Cardiac muscle cell (in vitro differentiated cells and primary cell): ENCODE data around the gene GJB1. TPM values are rescaled to one million over a fixed set of nuclear protein-coding genes. Genes with fewer than 3 reads are reported as not detected.

Experiments used
- DNase-seq, 2 donors: peaks; one replicate each; pipeline versions ENCODE4 v3.0.0 to v3.0.0-alpha.2; 2010 to 2017; ENCODE audit warnings: low read depth in 1 of 2, low spot score in 1 of 2
- H3K27ac ChIP-seq: fragments of 200-600 bp; sonication (generic); 2 replicates; pipeline ENCODE4 v1.5.1; 2016
- H3K27me3 ChIP-seq: fragments of 200-600 bp; sonication (generic); 2 replicates; pipeline ENCODE4 v1.6.0; 2016; ENCODE audit warnings: control low read depth
- H3K36me3 ChIP-seq: fragments of 200-600 bp; sonication (generic); 2 replicates; pipeline ENCODE4 v1.5.1; 2016; ENCODE audit warnings: control low read depth
- H3K4me1 ChIP-seq: fragments of 200-600 bp; sonication (generic); 2 replicates; pipeline ENCODE4 v1.8.1; 2017; ENCODE audit warnings: low read depth, mild to moderate bottlenecking, mixed run types
- H3K4me3 ChIP-seq: fragments of 200-600 bp; sonication (generic); 2 replicates; pipeline ENCODE4 v1.5.1; 2016; ENCODE audit warnings: mild to moderate bottlenecking
- H3K9me3 ChIP-seq: fragments of 200-600 bp; sonication (generic); 2 replicates; pipeline ENCODE4 v1.5.1; 2017; ENCODE audit warnings: low read depth, mild to moderate bottlenecking, control low read depth
- polyA plus RNA-seq: library from polyadenylated mRNA; unstranded; fragments of >200 nt; fragmentation: Nextera tagmentation; extraction: Ambion mirVana; gene quantifications from 2 replicates; pipeline ENCODE4 v1.2.1, GENCODE V29; 2016
- total RNA-seq: library from RNA; depleted of rRNA; stranded (reverse); fragments of >200 nt; gene quantifications from 2 replicates; pipeline ENCODE4 v1.2.3, GENCODE V29; 2016
- TF ChIP-seq, protein P1 (sequence below): IDR thresholded peaks from 2 replicates; pipeline ENCODE4 v1.5.1; 2012; ENCODE audit warnings: low read depth, mild to moderate bottlenecking, low read length

Gene GJB1
- total and polyA plus RNA-seq, 2 experiments from 2014 or later: not detected

DNA sequence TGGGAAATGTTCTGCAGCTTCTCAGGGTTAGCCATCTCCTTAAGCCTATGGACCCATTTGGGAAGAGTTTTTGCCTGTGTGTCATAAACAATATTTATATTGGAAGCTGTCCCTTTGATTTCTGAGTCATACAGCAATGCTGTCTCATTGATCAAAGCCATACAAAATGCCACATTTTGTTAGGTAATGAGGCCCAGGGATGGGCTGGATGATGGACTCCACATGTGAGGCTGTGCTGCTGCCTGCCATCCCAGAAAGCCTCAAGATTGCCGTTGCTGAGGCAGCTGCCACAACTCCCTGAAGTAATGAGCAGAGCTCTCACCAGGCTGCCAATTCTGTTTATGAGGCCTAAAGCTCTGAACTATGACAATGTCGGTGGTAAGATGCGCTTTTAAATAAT lies 12.2 kb upstream of the GJB1 start:
- Histone ChIP-seq H3K36me3 (no peaks in the 10 kb centered on the region), H3K27ac (no peak overlapping the region), H3K9me3 (no peaks in the 10 kb centered on the region), H3K4me1 (no peaks in the 10 kb centered on the region), H3K27me3 (no peaks in the 10 kb centered on the region), H3K4me3 (no peak overlapping the region)
- DNase-seq: no peak
- TF ChIP-seq, protein P1, sequence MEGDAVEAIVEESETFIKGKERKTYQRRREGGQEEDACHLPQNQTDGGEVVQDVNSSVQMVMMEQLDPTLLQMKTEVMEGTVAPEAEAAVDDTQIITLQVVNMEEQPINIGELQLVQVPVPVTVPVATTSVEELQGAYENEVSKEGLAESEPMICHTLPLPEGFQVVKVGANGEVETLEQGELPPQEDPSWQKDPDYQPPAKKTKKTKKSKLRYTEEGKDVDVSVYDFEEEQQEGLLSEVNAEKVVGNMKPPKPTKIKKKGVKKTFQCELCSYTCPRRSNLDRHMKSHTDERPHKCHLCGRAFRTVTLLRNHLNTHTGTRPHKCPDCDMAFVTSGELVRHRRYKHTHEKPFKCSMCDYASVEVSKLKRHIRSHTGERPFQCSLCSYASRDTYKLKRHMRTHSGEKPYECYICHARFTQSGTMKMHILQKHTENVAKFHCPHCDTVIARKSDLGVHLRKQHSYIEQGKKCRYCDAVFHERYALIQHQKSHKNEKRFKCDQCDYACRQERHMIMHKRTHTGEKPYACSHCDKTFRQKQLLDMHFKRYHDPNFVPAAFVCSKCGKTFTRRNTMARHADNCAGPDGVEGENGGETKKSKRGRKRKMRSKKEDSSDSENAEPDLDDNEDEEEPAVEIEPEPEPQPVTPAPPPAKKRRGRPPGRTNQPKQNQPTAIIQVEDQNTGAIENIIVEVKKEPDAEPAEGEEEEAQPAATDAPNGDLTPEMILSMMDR: no peak

DNA sequence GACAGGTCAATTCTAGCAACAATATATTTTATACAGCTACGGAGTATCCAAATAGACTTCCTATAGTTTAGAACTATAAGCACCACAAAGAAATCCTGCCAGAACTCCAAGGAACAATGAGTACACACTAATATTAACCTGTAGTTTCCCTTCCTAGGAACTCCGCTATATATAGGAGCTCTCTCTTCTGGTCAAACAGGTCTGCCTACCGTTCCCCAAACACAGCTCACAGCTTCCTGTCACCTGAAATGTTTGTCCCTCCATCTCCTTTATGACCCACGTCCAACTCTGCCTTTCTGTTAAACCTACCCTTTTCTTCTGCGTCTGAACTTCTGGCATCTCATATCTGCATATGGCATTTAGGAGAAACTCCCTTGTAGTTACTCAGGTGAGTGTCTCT lies 10.5 kb upstream of the GJB1 start:
- TF ChIP-seq, protein P1: no peak
- no peaks in the 10 kb centered on the region for H3K9me3 ChIP-seq
- H3K4me1 ChIP-seq: no peaks in the 10 kb centered on the region
- DNase-seq: no peak
- H3K4me3 ChIP-seq: no peak overlapping the region
- H3K27me3 ChIP-seq: no peaks in the 10 kb centered on the region
- no peaks in the 10 kb centered on the region for H3K36me3 ChIP-seq
- H3K27ac ChIP-seq: no peak overlapping the region

DNA sequence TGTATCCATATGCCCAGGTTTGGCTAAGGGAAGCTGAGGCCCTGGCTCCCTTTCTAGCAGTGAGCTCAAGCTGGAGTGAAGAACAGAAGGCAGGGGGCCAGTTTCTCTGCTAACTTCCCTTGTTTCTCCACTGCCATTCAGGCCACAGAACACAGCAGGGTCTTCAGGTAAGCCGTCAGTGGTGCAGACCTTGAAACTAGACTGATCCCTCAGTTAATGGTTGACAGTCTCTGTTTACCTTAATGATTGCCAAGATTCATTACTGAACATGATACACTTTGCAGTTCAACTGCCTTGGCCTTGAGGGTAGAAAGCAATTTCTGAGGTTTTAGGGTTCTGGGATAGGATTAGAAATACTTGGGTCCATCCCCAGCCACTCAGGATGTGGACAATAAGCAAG lies 8.9 kb upstream of the GJB1 start:
- no peaks in the 10 kb centered on the region for H3K4me1 ChIP-seq

DNA sequence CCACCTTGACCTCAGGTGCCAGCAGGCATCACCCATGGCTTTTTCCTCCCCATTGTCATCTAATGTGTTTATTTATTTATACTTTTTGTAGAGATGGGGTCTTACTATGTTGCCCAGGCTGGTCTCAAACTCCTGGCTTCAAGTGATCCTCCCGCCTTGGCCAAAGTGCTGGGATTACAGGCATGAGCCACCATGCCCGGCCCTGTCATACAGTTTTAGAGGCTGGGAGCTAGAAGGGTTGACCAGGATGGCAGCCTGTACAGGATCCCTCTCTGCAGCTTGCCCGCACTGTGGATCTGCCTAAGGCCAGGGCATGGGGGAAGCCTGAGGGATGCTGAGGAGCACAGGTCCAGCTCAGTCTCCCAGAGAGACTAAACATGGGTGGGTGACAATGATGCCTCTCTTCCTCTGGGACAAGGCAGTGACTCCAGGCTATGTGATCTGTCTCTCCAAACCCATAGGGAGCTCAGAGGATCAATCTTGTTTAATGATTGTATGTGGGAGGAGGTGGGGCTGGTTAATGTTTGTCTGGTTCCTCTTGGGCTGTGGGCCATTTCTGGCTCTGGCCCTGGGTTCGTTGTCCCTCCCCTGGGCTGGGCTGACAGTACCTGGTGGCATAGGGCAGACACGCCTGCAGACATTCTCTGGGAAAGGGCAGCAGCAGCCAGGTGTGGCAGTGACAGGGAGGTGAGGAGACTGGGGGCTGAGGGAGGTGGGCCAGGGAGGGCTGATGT lies 8.3 kb upstream of the GJB1 start:
- no peaks in the 10 kb centered on the region for H3K36me3 ChIP-seq
- DNase-seq: no peak
- H3K27ac ChIP-seq: no peak overlapping the region
- TF ChIP-seq, protein P1: no peak
- no peaks in the 10 kb centered on the region for H3K9me3 ChIP-seq
- H3K27me3 ChIP-seq: no peaks in the 10 kb centered on the region
- H3K4me1 ChIP-seq: no peaks in the 10 kb centered on the region
- H3K4me3 ChIP-seq: no peak overlapping the region

More for the DNA sequence above, 8.9 kb upstream of the GJB1 start:
- DNase-seq: no peak
- Histone ChIP-seq H3K9me3 (no peaks in the 10 kb centered on the region), H3K36me3 (no peaks in the 10 kb centered on the region), H3K4me3 (no peak overlapping the region), H3K27ac (no peak overlapping the region), H3K27me3 (no peaks in the 10 kb centered on the region)
- TF ChIP-seq, protein P1: no peak

DNA sequence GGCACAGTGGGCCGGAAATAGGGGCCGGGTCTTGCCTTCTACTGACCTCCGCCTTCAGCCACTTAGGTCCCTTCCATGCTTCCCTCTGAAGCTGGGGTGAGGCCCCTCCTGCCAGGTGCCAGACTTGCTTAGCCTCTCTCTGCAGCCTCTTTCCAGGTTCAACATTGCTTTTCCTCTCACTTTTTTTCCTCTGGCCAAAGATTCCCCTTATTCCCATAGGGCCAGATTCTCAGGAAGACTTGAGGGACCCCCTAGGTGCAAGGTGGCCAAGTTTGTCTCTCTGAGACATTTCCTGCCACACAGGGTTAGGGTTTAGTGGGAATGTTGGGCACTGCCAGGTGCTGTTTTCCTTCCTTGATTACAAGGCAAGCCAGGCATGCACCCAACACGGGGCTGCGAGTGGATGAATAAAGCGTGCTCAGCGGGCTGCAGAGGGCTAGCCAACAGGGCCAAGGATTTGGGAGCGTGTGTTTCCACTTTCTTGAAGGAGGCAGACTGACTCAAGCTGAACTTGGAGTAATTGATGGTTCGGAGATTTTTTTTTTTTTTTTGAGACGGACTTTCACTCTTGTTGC lies 7.6 kb upstream of the GJB1 start:
- no peak for DNase-seq
- Histone ChIP-seq H3K27me3 (no peaks in the 10 kb centered on the region), H3K4me1 (no peaks in the 10 kb centered on the region), H3K4me3 (no peak overlapping the region), H3K27ac (no peak overlapping the region), H3K36me3 (no peaks in the 10 kb centered on the region), H3K9me3 (no peaks in the 10 kb centered on the region)
- TF ChIP-seq, protein P1: no peak
